Measurements from ENCODE around the gene ACACB.

The ACACB gene

GRCh38 chr12:109299849-109300248, 183.5 kb downstream of the ACACB start:
- TF ChIP-seq CTCF (IDR thresholded peaks at IDR 0.05; ENCODE audit: low read length) (no peak), EZH2 (IDR thresholded peaks at IDR 0.05; ENCODE audit: borderline replicate concordance, low read length) (no peak)
- no peak overlapping the region for H2AFZ ChIP-seq (ENCODE audit: low read length)
- H3K4me1 ChIP-seq (ENCODE audit: insufficient read depth, low read length, severe bottlenecking) = no peaks in the 10 kb centered on the region
- no peak overlapping the region for H3K4me3 ChIP-seq (ENCODE audit: low read depth, low read length, poor library complexity, severe bottlenecking)
- H3K4me2 ChIP-seq (ENCODE audit: low read length) = no peak overlapping the region
- no peaks in the 10 kb centered on the region for H3F3A ChIP-seq (ENCODE audit: insufficient read depth, low read length)
- H3K27ac ChIP-seq (ENCODE audit: low read depth, low read length, poor library complexity, severe bottlenecking) = no peak overlapping the region
- H3K9ac ChIP-seq (ENCODE audit: low read length) = no peak overlapping the region
- no peaks in the 10 kb centered on the region for H3K27me3 ChIP-seq (ENCODE audit: insufficient read depth, low read length)
- H4K20me1 ChIP-seq (ENCODE audit: insufficient read depth, low read length) = no peaks in the 10 kb centered on the region
- no peaks in the 10 kb centered on the region for H3K9me2 ChIP-seq (ENCODE audit: low read depth, low read length)
- H3K9me3 ChIP-seq (ENCODE audit: low read length) = no peaks in the 10 kb centered on the region
- no peaks in the 10 kb centered on the region for H3K36me3 ChIP-seq (ENCODE audit: insufficient read depth, low read length)
- H3K79me2 ChIP-seq (ENCODE audit: insufficient read depth, low read length) = no peaks in the 10 kb centered on the region

GRCh38 chr12:109301643-109302168, 185.3 kb downstream of the ACACB start:
- Histone ChIP-seq H3K79me2 (ENCODE audit: insufficient read depth, low read length) (no peaks in the 10 kb centered on the region), H3K9me2 (ENCODE audit: low read depth, low read length) (no peaks in the 10 kb centered on the region), H3K9ac (ENCODE audit: low read length) (no peak overlapping the region), H4K20me1 (ENCODE audit: insufficient read depth, low read length) (no peaks in the 10 kb centered on the region), H3K36me3 (ENCODE audit: insufficient read depth, low read length) (no peaks in the 10 kb centered on the region), H3K9me3 (ENCODE audit: low read length) (no peaks in the 10 kb centered on the region), H3K4me3 (ENCODE audit: low read depth, low read length, poor library complexity, severe bottlenecking) (no peak overlapping the region), H3K27me3 (ENCODE audit: insufficient read depth, low read length) (no peaks in the 10 kb centered on the region), H3F3A (ENCODE audit: insufficient read depth, low read length) (no peaks in the 10 kb centered on the region), H3K4me1 (ENCODE audit: insufficient read depth, low read length, severe bottlenecking) (no peaks in the 10 kb centered on the region), H3K4me2 (ENCODE audit: low read length) (no peak overlapping the region), H3K27ac (ENCODE audit: low read depth, low read length, poor library complexity, severe bottlenecking) (no peak overlapping the region), H2AFZ (ENCODE audit: low read length) (no peak overlapping the region)
- no peak for TF ChIP-seq EZH2 (IDR thresholded peaks at IDR 0.05; ENCODE audit: borderline replicate concordance, low read length)
- TF ChIP-seq CTCF (IDR thresholded peaks at IDR 0.05; ENCODE audit: low read length) = no peak

GRCh38 chr12:109302358-109302757, 186.0 kb downstream of the ACACB start:
- TF ChIP-seq EZH2 (IDR thresholded peaks at IDR 0.05; ENCODE audit: borderline replicate concordance, low read length) = no peak
- peak; percentile 17; the same call in 1 of the 2 replicates for TF ChIP-seq CTCF (IDR thresholded peaks at IDR 0.05; ENCODE audit: low read length)
- no peaks in the 10 kb centered on the region for H3K4me1 ChIP-seq (ENCODE audit: insufficient read depth, low read length, severe bottlenecking)
- H2AFZ ChIP-seq (ENCODE audit: low read length) = no peak overlapping the region
- H3K36me3 ChIP-seq (ENCODE audit: insufficient read depth, low read length) = no peaks in the 10 kb centered on the region
- no peaks in the 10 kb centered on the region for H3K9me2 ChIP-seq (ENCODE audit: low read depth, low read length)
- H3K27me3 ChIP-seq (ENCODE audit: insufficient read depth, low read length) = no peaks in the 10 kb centered on the region
- no peak overlapping the region for H3K9ac ChIP-seq (ENCODE audit: low read length)
- no peaks in the 10 kb centered on the region for H3K9me3 ChIP-seq (ENCODE audit: low read length)
- no peaks in the 10 kb centered on the region for H3K79me2 ChIP-seq (ENCODE audit: insufficient read depth, low read length)
- H4K20me1 ChIP-seq (ENCODE audit: insufficient read depth, low read length) = no peaks in the 10 kb centered on the region
- no peak overlapping the region for H3K4me3 ChIP-seq (ENCODE audit: low read depth, low read length, poor library complexity, severe bottlenecking)
- no peak overlapping the region for H3K4me2 ChIP-seq (ENCODE audit: low read length)
- no peak overlapping the region for H3K27ac ChIP-seq (ENCODE audit: low read depth, low read length, poor library complexity, severe bottlenecking)
- no peaks in the 10 kb centered on the region for H3F3A ChIP-seq (ENCODE audit: insufficient read depth, low read length)

Measured in OCI-LY1 (cell line).